NCI-H82 treated with DMSO at 0.1 percent for 48 hours (cell line): ENCODE data around the gene C20orf204.

Experiments used
- DNase-seq: peaks from one replicate; lab custom pipeline; 2025; ENCODE audit not compliant: unreplicated experiment; lab: John Stamatoyannopoulos, UW

Gene C20orf204

GRCh38 chr20:64041040-64041780 lies 5.2 kb downstream of the C20orf204 start:
- DNase-seq = no peak

GRCh38 chr20:64041781-64042053 lies 5.7 kb downstream of the C20orf204 start:
- DNase-seq = no peak

GRCh38 chr20:64042054-64042781 lies 6.2 kb downstream of the C20orf204 start:
- no peak for DNase-seq

GRCh38 chr20:64043768-64044167 lies 7.8 kb downstream of the C20orf204 start:
- no peak for DNase-seq

GRCh38 chr20:64044484-64045247 lies 8.7 kb downstream of the C20orf204 start:
- no peak for DNase-seq

GRCh38 chr20:64045346-64046011 lies 9.5 kb downstream of the C20orf204 start:
- DNase-seq = no peak

- no peak for DNase-seq
Observed at GRCh38 chr20:64047046-64047389, 11.0 kb downstream of the C20orf204 start.

- DNase-seq = no peak
Observed at GRCh38 chr20:64047968-64048401, 12.0 kb downstream of the C20orf204 start.

GRCh38 chr20:64048402-64049044 lies 12.5 kb downstream of the C20orf204 start:
- no peak for DNase-seq

GRCh38 chr20:64049060-64049877 lies 13.3 kb downstream of the C20orf204 start, which contains the start of gene SOX18:
TSS of gene SOX18 (minus strand) at chr20:64049639. CDS start at chr20:64049516, 123 bp downstream.
- DNase-seq = no peak

- no peak for DNase-seq
Observed at GRCh38 chr20:64049878-64050260, 13.9 kb downstream of the C20orf204 start.

GRCh38 chr20:64050261-64051032 lies 14.5 kb downstream of the C20orf204 start:
- DNase-seq = no peak

- DNase-seq = no peak
Observed at GRCh38 chr20:64051033-64051452, 15.1 kb downstream of the C20orf204 start.

GRCh38 chr20:64051561-64052325 lies 15.8 kb downstream of the C20orf204 start:
- no peak for DNase-seq

- DNase-seq = no peak
Observed at GRCh38 chr20:64052326-64052722, 16.3 kb downstream of the C20orf204 start.

GRCh38 chr20:64052987-64053840 lies 17.2 kb downstream of the C20orf204 start:
- DNase-seq = no peak

- DNase-seq = no peak
Observed at GRCh38 chr20:64053841-64054661, 18.1 kb downstream of the C20orf204 start.
